Dendritic cell treated with granulocyte-macrophage colony-stimulating factor and Interleukin-4, amounts not matched to agents 40 ng/mL and 50 ng/mL, for 4 days (primary cell): ENCODE results near the gene CHAF1A.

Source experiments
- H3K27ac Mint-ChIP-seq: one replicate; pipeline ENCODE4 v1.8.0; 2022; ENCODE audit warnings: mild to moderate bottlenecking, mixed read lengths
- H3K27me3 Mint-ChIP-seq: one replicate; pipeline ENCODE4 v1.8.0; 2022; ENCODE audit warnings: mild to moderate bottlenecking, mixed read lengths
- H3K36me3 Mint-ChIP-seq: one replicate; pipeline ENCODE4 v1.8.0; 2022; ENCODE audit warnings: low read depth, mixed read lengths
- H3K4me1 Mint-ChIP-seq: one replicate; pipeline ENCODE4 v1.8.0; 2022; ENCODE audit warnings: low read depth, mixed read lengths
- H3K4me3 Mint-ChIP-seq: one replicate; pipeline ENCODE4 v1.8.0; 2022; ENCODE audit warnings: mild to moderate bottlenecking, moderate library complexity, mixed read lengths
- H3K9me3 Mint-ChIP-seq: one replicate; pipeline ENCODE4 v1.8.0; 2022; ENCODE audit warnings: mixed read lengths
- intact Hi-C: fragments of 100-400 bp; cut with micrococcal nuclease; formaldehyde crosslinking; loops from one replicate; pipeline ENCODE4 v1.15.0; 2022

CHAF1A gene

DNA sequence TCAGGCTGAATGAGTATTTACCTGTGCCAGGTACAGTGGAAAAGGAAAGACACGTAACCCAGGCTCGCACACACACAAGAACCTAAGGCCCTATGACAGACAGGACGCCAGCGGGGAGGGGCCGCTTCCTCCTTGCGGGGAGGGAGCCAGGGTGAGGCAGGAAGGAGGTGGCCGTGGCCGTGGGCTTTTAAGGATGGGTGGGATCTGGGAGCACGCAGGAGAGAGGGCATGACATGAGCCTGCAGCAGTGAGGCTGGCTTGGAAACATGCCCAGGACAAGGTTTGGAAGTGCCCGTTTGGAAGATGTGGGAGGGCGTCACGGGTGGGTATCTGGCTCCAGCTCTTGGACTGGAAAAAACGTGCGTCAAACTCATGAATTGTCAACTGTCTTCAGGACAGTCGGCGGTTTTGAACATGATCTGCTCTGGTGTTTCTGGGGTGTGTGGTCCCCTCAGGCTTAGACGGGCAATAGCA, 22.1 kb upstream of the CHAF1A start:
- peaks cover 68% of the 10 kb centered on the region for H3K36me3 Mint-ChIP-seq
- intact Hi-C loops, result no loop called here
- H3K27ac Mint-ChIP-seq, result peak overlapping the region; percentile 73
- H3K27me3 Mint-ChIP-seq, result no peaks in the 10 kb centered on the region
- peak overlapping the region; percentile 43 for H3K4me3 Mint-ChIP-seq
- H3K9me3 Mint-ChIP-seq, result no peaks in the 10 kb centered on the region
- H3K4me1 Mint-ChIP-seq, result peaks cover 79% of the 10 kb centered on the region

DNA sequence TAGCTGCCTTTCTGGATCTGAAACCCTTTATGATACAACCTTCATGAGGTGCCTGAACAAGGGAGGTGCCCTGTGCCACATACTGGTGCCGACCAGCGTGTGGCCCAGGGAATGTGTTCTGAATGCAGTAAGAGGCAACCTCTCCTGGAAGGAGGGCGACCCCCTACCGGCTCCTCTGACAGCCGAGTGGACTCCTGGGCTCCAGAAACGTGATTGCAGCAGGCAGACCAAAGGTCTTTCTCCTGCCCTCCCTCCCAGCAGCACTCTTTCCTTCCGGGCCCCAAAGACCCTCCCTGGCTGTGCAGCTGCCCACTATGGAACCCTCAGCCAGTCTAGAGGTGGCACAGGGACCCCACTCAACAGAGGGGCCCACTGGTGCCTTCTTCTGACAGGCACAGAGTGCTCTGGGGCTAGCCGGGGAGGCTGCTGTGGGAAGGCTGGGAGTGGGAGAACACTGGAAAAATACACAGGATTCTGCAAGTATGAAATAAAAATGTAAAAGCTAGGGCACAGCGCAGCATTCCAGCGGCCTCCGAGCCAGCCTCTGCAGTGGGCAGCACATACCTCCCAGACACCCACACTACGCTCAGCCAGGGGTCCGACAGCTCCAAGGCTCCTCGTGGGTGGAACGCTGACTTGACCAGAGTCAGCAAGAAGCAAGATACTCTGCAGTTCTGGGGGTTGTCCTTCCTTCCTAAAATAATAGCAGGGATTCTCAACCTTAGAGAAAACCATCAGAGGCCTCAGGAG, 17.0 kb upstream of the CHAF1A start:
- intact Hi-C loops, result no loop called here
- no peak overlapping the region for H3K4me3 Mint-ChIP-seq
- H3K9me3 Mint-ChIP-seq, result no peaks in the 10 kb centered on the region
- H3K4me1 Mint-ChIP-seq, result peaks cover 82% of the 10 kb centered on the region
- H3K27ac Mint-ChIP-seq, result peak overlapping the region; percentile 63
- H3K27me3 Mint-ChIP-seq, result no peaks in the 10 kb centered on the region
- H3K36me3 Mint-ChIP-seq, result peaks cover 75% of the 10 kb centered on the region

DNA sequence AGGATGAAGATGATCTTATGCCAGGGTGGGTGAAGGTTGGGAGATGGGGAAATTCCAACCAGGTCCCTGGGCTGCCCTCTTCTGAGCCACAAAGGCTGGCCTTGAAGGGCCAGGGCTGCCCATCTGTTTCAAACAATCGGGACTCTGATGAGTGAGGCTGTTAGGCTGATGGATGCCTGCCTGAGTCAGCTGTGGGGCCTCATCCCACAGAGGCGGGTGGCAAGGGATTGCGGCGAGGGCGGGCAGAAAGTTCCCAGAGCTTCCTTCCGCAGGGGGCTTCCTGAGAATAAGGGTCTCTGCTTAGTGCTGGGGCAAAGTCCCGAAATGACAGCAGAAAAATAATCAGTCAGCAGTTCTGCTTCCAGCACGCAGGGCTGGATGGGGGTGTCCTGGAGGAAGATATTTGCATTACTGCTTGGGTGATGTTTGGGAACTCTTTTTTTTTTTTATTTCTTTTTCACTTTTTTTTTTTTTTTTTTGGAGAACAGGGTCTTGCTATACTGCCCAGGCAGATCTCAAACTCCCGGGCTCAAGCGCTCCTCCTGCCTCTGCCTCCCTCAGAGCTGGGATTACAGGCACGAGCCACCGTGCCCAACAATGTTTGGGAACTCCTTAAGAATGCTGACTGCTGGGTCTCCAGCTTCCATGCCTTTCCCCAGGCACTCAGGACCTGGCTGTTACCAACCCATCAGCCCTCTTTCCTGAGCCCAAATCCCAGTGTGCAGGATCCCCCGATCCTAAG, 16.2 kb upstream of the CHAF1A start:
- H3K27ac Mint-ChIP-seq, result peak overlapping the region; percentile 63
- H3K4me3 Mint-ChIP-seq, result no peak overlapping the region
- no peaks in the 10 kb centered on the region for H3K27me3 Mint-ChIP-seq
- no peaks in the 10 kb centered on the region for H3K9me3 Mint-ChIP-seq
- intact Hi-C loops, result no loop called here
- H3K36me3 Mint-ChIP-seq, result peaks cover 82% of the 10 kb centered on the region
- H3K4me1 Mint-ChIP-seq, result peaks cover 82% of the 10 kb centered on the region

DNA sequence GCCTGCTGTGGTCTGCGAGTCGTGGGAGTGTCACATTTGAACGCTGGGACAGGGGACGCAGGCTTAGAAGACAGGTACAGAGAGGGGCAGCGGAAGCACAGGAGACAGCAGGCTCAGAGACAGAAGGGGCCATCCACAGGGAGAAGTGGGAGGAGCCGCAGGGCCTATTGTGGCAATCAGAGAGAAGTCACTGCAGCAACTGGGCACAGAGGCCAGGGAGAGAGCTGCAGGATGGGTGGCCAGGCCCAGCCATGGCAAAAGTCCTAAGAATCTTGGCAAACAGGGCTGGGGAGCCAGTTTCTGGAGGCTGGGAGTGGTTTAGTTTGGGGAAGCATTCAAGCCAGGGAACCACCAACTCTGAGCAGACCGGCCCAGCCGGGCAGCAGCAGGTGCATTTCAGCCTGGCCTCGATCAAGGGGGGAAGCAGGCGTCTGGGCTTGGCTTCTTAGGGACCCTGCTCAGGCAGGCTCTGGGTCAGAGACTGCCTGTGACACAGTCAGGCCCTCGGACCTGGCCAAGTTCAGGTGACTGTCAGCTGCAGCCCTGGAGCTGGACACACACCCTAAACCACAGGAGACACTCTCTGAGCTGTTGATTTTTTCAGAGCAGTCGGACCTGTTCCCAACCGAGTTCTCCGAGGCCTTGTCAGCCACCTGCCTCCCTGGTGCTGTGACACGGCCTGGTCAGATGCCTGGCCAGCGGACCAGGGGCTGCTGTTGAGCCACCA, 13.9 kb upstream of the CHAF1A start:
- Mint-ChIP-seq H3K36me3 (peaks cover 94% of the 10 kb centered on the region), H3K27me3 (no peaks in the 10 kb centered on the region), H3K4me1 (peaks cover 89% of the 10 kb centered on the region), H3K27ac (peak overlapping the region; percentile 67), H3K9me3 (no peaks in the 10 kb centered on the region), H3K4me3 (no peak overlapping the region)
- intact Hi-C loops, result no loop called here

DNA sequence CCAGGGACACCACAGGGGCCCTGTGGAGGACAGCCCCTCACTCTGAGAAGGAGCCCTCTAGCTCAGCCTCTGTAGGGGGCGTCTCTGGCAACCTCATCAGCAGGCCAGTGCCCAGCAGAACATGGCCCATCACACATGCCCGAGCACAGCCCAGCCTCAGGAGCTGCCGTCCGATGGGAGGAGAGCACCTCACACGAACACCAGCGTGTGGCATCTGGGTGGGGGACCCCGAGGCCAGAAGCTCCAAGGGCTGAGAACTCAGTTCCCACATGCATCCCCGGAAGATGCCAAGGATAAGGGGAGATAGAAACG, 13.4 kb upstream of the CHAF1A start:
- Mint-ChIP-seq H3K36me3 (peaks cover 93% of the 10 kb centered on the region), H3K9me3 (no peaks in the 10 kb centered on the region), H3K4me1 (peaks cover 89% of the 10 kb centered on the region), H3K27me3 (no peaks in the 10 kb centered on the region), H3K4me3 (no peak overlapping the region), H3K27ac (peak overlapping the region; percentile 67)
- intact Hi-C loops, result no loop called here

DNA sequence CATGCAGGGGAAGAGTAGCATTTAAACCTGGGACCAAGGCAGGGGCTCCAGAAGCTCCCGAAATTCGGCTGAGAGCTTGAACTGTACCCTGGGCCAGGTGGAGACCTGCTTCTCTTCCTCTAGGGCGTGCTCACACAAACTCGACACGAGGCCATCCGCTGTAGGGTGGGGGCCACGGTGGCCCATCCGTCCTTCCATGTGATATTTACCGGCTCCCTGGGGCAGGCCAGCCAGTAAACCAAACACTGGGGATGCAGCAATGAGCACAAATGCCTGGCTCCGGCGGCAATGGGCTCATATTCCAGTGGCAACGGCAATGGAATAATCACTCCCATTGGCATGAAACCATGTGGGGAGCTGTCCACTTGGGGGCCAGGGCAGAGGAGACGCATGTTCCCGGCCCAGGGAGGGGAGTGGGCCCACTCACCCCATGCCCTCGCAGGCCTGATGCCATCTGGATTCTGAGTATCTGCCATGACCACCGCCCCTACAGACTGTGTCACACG, 12.9 kb upstream of the CHAF1A start:
- no peaks in the 10 kb centered on the region for H3K9me3 Mint-ChIP-seq
- no peaks in the 10 kb centered on the region for H3K27me3 Mint-ChIP-seq
- no peak overlapping the region for H3K4me3 Mint-ChIP-seq
- H3K4me1 Mint-ChIP-seq, result peaks cover 94% of the 10 kb centered on the region
- peaks cover 93% of the 10 kb centered on the region for H3K36me3 Mint-ChIP-seq
- peak overlapping the region; percentile 86 for H3K27ac Mint-ChIP-seq
- intact Hi-C loops, result no loop called here

DNA sequence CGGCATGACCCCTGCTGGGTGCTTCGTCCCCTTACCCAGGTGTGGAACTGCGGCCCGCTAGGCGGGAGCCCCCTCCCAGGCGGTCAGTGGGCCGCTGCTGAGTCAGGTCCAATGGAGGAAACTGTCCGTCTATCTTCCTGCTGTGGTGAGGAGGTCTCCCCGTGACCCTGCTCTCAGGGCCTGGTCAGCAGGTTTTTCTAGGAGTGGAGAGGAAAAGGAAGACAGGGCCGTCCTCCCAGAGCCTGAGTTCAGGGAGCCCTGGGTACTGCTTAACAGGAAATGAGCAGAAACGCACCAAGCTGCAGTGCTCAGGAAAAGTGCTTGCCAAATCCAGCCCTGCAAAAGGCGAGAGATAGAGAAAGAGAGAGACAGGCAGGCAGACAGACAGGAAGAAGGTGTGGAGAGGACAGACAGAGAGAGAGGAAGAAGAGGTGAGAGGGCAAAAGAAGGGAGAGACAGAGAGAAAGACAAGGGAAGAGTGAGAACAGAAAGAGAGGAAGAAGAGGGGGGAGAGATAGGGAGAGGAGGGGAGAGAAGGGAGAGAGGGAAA, 12.3 kb upstream of the CHAF1A start:
- intact Hi-C loops, result no loop called here
- H3K27me3 Mint-ChIP-seq, result no peaks in the 10 kb centered on the region
- H3K4me3 Mint-ChIP-seq, result peak overlapping the region; percentile 69
- H3K4me1 Mint-ChIP-seq, result peaks cover 99% of the 10 kb centered on the region
- peaks cover 93% of the 10 kb centered on the region for H3K36me3 Mint-ChIP-seq
- H3K27ac Mint-ChIP-seq, result peak overlapping the region; percentile 86
- no peaks in the 10 kb centered on the region for H3K9me3 Mint-ChIP-seq

DNA sequence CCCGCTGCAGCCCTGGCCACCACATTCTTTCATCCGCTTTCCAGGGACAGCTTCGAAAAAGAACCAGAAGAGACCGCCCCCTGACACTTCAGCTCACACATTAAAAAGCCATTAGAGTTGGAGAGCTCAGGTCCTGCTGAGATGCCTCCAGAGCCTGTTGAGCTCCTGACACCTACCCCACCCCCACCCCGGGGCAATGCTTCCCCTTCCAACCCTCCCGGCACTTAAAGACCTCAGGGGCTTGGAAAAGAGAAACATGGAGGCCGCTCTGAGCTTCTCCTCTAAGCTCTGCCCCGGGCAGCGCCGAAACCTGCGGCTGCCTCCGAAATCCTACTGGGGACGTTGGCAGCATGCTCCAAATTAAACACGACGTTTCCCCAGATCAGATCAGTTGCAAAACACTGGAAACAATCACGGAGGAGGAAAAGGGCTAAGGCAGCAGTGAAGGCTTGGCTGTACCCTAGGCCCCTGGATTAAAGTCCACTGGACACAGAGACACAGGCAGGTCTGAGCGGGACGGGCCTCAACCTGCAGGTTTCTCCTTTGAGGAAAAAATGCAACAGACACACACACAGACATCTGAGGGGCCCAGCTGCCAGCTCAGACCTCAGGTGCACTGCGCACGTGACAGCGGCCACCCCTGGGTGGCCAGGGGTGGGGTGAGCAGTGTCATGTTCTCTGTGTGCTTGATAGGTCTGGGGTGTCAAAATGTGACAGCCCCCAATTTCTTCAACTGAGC, 11.7 kb upstream of the CHAF1A start:
- H3K27me3 Mint-ChIP-seq, result no peaks in the 10 kb centered on the region
- no peaks in the 10 kb centered on the region for H3K9me3 Mint-ChIP-seq
- intact Hi-C loops, result no loop called here
- H3K27ac Mint-ChIP-seq, result peak overlapping the region; percentile 86
- H3K36me3 Mint-ChIP-seq, result peaks cover 93% of the 10 kb centered on the region
- peak overlapping the region; percentile 69 for H3K4me3 Mint-ChIP-seq
- H3K4me1 Mint-ChIP-seq, result peaks cover 96% of the 10 kb centered on the region

DNA sequence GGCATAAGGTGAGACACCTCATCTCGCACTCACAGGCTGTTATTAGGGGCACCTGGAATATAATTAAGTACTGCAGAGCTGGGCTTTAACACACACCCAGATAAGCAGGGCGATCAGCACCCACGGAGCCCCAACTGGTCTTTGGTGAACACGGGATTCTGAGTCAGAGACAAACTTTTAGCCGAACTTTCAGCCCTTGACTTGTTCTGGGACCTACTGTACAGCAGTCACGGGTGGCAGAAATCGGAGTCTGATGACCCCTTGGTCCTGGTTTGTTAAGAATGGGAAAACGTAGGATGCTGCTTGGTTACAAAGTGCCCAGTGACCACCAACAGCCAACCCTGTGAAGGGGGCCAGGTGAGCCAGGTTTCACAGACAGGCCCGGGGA, 11.1 kb upstream of the CHAF1A start:
- Mint-ChIP-seq H3K27ac (peak overlapping the region; percentile 86), H3K36me3 (peaks cover 93% of the 10 kb centered on the region), H3K4me3 (peak overlapping the region; percentile 64), H3K4me1 (peaks cover 96% of the 10 kb centered on the region), H3K27me3 (no peaks in the 10 kb centered on the region), H3K9me3 (no peaks in the 10 kb centered on the region)
- intact Hi-C loops, result no loop called here

DNA sequence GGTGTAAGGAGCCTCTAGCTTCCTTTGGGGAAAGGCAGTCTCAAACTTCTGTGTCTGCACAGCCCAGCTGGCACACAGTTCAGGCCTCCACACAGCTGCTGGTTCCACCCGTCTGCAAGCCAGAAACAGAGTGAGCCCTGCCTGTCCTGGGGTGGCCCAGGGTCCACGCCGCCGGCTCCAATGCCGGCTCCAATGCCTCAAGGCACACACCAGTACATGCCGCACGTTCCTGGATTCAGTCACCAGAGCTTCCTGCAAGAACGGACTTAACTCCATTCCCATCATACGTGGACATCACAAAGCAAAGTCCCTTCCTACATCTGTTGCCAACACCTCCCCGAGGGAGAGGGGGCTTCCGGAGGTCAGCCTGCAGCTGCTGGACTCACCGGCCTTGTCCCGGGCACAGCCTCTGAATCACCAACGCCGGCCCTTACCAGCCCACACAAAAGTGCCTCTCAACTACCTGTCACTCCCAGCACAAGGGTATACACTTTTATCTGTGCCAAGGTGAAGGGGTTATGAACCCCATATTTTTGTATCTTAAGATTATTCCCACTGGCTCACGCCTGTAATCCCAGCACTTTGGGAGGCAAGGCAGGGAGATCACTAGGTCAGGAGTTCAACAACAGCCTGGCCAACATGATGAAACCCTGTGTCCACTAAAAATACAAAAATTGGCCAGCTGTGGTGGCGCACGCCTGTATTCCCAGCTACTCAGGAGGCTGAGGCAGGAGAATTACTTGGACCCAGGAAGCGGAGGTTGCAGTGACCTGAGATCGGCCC, 10.5 kb upstream of the CHAF1A start:
- H3K27ac Mint-ChIP-seq, result peak overlapping the region; percentile 50
- H3K4me1 Mint-ChIP-seq, result peaks cover 96% of the 10 kb centered on the region
- H3K36me3 Mint-ChIP-seq, result peaks cover 93% of the 10 kb centered on the region
- no peak overlapping the region for H3K4me3 Mint-ChIP-seq
- intact Hi-C loops, result no loop called here
- no peaks in the 10 kb centered on the region for H3K9me3 Mint-ChIP-seq
- H3K27me3 Mint-ChIP-seq, result no peaks in the 10 kb centered on the region

DNA sequence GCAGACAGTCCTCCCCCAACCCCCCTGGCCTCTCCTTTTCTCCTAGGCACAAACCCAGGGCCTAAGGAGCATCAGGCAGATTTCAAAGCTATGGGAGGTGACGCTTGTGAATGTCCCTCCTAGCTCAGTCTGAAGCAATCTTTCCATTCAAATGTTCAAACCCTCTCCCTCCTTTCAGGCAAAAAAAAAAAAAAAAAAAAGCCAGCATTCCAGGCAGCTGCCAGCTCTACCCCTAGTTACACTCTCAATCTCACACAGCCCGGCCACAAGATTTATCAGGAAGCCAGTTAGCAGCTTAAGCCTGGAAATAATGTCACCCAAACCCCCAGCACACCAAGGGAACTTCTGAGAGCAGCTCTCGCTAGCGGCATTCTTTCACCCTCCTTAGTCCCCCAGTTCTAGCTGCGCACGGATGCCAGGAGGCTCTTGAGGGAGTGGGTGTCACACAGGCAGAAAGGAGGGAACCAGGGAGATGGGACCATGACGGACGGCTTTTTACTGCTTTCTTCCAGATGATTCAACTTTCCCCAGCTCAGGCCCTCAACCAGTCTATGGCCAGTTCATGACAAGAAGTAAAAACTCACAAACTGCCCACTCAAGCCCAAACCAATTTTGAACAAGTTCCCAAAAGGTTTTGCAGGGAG, 8.4 kb upstream of the CHAF1A start:
- no peaks in the 10 kb centered on the region for H3K27me3 Mint-ChIP-seq
- H3K36me3 Mint-ChIP-seq, result peaks cover 91% of the 10 kb centered on the region
- H3K9me3 Mint-ChIP-seq, result no peaks in the 10 kb centered on the region
- peak overlapping the region; percentile 68 for H3K27ac Mint-ChIP-seq
- intact Hi-C loops, result no loop called here
- H3K4me1 Mint-ChIP-seq, result peaks cover 91% of the 10 kb centered on the region
- H3K4me3 Mint-ChIP-seq, result no peak overlapping the region

DNA sequence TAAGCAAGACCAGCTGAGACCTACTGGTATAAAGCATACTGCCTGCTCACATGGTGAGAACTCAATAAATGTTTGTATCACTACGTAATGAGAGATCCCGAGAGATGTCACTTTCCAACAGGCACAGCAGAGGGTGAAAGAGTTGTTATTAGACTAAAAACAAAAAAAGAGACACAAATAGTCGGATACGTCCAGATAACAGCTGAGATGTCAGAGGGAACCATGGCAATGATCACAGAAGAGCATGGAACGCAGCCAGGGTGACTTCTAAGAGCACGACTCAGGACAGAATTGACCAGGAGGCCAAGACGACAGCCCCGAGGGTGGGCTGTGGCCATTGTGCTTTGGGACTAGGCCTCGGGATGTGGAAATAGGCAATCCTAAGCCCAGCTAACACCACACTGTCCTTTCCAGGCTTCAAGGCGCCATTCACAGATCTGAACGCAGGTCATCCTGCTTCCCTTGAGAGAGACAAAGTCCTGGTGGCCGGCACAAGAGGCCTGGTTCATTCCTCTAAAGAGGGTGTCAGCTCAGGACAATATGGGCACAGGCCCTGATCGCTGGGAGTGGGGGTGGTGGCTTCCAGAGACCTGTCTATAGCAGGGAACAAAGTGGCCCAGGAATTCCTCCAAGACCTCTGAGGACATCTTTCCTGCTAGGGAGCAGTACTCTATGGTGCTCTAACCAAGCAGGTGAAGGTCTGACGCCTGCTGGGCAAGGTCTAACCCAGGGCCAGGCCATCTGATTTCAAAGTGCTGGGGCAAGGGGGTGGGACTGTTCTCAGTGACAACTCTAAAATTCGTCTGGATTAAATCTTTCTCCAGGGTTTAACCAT, 5.3 kb upstream of the CHAF1A start:
- Mint-ChIP-seq H3K27me3 (no peaks in the 10 kb centered on the region), H3K4me1 (peaks cover 78% of the 10 kb centered on the region), H3K9me3 (no peaks in the 10 kb centered on the region), H3K36me3 (peaks cover 72% of the 10 kb centered on the region), H3K27ac (no peak overlapping the region), H3K4me3 (no peak overlapping the region)
- intact Hi-C loops, result no loop called here
